HG02970 (cell line): Measurements from ENCODE around the gene PITPNM3.

ENCODE experiments used
- ATAC-seq: cut with Tn5 transposase; IDR thresholded peaks from one replicate; pipeline ENCODE4 v1.9.1; 2021; ENCODE audit warnings: mild to moderate bottlenecking, moderate library complexity, moderate number of reproducible peaks; ENCODE audit not compliant: unreplicated experiment, low FRiP score

Gene PITPNM3

DNA sequence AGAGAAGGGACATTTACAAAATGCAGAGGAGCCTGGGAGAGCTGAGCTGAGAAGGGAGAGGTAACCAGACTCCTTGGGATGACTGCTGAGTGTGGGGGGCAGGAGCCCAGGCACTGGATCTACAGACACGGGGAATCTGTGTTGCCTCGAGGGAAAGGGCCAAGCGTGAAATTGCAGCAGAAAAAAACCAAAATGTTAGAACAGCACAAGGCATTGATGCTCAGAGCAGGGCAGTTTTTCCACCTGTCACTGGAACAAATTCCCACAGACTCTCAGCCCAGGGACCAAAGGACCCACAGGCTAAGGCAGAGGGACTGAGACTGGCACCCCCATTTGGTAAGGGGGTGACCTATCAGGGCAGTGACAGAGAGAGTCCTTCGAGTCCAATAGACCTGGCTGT is 2.0 kb downstream of the PITPNM3 start:
- ATAC-seq = no peak

DNA sequence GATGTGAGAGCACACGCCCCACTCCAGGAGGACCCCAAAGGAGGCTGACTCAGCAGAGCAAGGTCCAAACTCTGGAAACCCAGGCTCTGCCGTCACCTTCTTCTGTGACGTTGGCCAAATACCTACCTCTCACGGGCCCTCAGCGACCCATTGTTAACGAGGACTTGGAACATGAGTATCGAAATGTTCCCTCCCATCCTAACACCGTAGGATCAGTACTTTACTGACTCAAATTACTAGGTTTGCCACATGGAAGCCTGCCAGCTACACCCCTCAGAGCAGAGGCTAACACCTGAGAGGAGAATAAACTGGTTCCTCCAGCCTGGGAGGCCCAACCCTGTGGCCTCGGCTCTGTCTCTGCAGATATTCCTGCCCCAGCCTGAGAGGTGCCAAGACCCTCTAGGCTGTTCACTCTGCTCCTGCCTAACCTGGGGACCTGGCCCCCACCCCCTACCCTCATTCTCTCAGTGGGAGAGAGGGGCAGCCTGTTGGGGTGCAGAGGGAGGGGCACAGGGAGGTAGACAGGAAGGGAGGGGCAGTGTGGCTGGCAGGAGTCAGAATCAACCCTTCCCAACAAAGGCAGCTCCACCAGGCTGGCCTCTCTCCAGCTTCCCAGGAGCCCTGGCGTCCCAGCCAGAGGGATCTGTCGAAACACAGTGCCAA is 4.4 kb downstream of the PITPNM3 start:
- no peak for ATAC-seq

DNA sequence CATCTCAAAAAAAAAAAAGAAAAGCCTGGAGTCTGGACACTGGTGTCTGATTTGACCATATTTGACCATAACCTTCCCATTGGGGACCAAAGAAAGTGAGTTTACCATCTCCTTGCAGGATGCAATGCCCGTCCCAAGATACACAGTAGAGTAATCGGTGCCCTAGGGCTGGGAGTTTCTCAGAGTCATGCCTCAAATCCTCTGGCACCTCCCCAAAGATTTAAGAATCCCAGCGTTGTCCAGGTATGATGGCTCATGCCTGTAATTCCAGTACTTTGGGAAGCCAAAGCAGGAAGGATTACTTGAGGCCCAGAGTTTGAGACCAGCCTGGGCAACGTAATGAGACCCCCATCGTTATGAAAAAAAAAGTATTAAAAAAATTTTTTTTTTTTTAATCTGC is 5.0 kb downstream of the PITPNM3 start:
- no peak for ATAC-seq

DNA sequence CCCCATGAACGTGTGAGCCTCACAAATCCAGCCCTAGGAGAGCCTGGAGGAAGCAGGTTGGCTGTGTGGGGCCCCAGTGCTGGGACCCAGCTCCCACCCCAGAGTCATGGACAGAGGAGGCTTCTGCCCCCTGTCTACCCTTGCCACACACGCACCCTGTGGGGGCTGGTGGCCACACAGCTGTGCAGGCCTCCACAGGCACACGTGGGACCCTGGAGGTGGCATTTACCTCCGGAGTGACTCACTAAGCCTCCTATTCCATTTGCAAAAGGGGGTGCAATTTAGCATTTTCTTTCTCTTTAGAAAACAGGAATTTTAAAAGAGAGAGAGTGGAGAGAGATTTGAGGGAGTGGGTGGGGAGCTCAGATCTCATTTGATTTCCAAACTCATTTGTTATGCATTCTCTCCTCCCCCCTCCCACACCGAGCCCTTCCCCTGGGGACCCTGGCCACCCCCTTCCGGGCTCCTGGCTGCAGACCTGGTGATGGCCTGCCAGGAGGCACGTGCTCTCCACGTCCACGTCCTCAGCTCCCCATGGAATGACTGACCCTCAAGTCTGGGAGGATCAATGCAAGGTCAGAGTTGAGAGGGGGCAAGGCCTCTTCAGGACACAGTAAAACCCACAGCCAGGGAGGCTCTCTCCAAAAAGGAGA is 6.8 kb downstream of the PITPNM3 start:
- no peak for ATAC-seq

DNA sequence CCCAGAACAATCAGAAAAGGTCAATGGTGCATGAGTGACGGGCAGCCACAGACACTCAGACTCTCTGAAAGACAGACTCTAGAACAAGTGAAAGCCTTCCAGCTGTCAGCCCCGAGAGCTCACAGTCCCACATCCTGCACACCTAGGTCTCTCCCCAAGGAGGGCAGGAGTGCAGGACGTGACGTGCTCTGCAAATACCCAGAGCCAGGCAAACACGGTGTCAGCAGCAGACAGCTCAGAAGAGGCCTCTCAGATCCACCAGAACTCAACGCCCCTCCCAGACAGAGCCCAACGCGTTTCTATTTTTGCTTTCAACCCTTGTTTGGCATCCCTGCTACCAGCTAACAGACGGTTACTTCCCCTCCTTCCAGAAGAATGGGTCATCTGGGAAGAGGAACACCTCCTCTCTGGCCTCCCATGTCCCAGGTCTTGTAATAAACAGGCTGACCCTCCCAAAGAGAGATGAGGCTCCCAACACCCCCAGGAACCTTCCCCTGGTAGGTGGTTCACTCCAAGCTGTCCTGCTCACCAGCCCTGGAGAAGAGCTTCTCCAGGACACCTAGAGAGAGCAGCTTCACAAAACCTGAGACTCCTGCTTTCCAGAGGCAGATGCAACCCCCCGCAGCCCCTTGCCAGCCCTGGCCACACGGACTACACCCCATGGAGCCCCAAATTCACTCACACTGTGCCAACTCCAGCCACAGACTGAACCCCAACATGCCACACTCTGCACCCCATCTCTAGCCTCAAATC is 7.6 kb downstream of the PITPNM3 start:
- no peak for ATAC-seq

DNA sequence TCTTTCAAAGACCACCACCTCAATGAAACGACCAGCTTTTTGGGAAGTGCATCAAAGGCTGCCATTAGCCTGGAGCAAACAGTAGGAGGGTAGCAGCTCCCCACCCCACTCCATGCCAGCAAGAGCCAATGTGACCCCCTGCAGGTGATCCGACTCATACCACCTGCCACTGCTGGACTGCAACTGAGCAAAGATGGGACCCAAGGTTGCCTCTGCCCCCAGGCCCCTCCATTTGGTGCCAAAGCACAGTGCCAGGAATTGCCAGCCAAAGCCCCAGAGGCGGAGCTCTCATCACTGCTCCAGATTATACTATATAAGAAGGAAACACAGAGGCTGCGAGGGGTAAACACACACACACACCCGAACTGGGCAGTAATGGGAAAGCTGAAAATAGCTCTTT is 8.3 kb downstream of the PITPNM3 start:
- ATAC-seq = no peak

DNA sequence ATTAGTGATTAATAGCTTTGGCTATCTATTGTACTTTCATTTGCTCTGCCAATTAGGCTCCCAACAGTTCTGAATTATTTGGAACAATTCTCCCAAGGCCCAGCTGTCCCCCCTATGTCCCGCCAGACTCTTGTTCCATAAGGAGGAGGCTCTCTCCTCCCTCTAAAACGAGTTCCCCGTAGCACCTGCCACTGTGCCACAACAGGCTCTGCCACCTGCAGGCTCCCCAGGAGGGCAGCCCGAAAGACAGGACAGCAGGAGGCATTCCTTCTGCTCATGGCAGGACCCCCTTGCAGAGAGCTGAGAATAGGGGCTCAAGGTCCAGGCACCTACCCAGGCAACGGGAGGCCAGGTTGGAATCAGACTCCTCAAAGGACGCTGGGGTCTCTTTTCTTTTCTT is 9.0 kb downstream of the PITPNM3 start:
- no peak for ATAC-seq

- ATAC-seq = no peak
Observed at GRCh38 chr17:6546069-6546718, 10.2 kb downstream of the PITPNM3 start.

DNA sequence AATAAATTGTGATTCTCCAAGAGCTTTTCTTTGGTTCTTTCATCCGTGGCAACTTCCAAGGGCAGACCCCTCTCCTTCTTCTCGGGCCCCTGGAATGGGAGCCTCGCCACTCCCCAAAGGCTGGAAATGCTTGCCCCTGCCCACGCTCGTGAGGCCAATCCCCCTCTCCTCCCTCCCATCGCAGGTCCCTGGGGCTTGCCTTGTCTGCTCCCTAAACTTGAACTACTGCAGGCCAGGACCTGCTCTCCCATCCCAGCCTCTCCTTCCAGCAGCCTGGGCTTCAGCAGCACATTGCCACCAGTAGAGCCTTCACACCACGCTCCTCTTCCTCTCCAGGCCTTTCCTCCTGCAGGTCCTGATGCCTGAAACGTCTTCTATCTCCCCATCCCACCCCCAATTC is 11.1 kb downstream of the PITPNM3 start:
- ATAC-seq = no peak

DNA sequence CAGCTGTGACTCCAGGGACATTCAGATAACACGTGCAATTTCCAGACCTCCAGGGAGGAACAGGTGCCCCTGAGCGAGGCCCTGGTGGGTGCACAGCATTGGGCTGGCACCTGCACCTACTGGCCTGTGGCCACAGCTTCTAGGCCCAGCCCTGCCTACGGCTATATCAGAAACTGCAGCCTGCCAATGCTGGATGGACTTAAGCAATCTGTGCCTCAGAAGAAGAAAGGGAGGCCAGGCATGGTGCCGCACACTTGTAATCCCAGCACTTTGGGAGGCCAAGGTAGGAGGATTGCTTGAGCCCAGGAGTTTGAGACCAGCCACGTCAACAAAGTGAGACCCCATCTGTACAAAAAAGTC is 12.4 kb downstream of the PITPNM3 start:
- no peak for ATAC-seq

DNA sequence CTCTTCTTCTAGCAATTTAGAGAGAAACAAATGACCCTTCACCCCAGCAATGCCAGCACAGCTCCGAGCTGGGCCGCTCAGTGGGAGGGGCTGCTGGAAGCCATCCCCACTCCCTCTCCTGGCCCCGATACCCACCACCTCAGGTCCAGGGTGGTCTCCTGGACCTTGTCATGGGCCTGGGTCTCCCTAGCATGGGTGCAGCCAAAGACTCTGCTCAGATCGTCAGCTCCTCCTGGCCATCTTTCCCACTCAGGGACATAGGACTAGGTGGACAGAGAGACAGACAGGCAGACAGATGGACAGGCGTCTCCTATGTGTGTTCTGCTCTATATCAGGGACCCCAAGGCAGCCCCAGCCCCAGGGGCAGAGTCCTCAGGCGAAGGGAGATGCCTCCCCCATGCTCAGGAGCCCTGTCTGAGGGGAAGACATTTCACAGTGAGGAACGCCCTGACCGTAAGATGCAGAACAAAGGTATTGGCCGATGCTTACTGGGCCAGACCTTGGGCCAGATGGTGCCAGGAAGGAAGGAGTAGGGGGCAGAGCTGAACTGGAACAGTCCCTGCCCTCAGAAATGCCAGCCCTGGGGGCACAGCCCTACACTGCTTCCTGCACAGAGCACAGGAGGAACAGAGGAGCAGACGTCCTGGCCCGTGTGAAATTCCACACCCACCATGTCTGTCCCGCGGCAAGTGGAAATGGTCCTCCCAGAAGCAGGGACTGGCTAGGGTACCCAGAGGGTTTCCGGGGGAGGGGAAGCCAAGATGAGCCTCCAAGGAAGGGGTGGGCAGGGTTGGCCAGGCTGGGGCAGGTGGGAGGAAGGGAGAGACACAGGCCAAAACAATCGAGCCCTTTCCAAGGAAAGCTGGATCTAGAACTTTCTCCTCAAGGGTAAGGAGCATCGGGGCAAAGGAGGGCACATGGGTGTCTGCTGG is 13.0 kb downstream of the PITPNM3 start:
- ATAC-seq = no peak

DNA sequence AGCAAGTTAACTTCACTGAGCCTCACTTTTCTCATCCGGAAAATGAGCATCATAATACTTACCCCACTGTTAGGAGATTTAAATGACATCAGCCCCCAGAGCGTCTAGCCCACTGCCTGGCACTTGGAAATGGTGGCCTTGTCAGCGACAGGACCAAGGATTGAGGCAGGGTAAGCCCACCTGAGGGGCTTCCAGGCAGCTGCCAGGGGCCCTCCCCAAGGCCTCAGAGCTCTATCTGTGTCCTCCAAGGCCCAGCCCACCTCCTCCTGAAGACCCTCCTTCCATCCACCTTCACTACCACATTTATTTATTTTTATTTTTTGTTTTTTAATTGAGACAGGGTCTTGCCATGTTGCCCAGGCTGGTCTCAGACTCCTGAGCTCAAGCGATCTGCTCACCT is 13.8 kb downstream of the PITPNM3 start:
- no peak for ATAC-seq

DNA sequence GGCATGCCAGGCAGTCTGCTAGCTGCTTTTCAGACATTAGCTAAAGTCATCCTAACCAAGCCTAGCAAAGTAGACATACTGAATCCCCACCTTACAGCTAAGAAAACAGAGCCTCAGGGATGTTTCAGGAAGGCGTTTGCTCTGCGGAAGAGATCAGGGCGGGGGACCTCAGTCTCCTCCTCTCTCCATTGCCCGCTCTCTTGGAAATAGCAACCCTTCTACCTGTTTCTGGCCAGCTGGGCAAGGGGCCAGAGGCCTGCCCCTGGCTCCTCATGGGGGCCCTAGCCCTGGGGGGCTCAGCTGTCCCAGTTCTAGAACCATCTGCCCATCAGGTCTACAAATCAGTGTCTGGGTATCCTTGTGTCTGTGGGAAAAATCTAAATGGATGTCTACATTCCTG is 14.5 kb downstream of the PITPNM3 start:
- no peak for ATAC-seq

- ATAC-seq = no peak
Observed at GRCh38 chr17:6539871-6540270, 16.5 kb downstream of the PITPNM3 start.

- ATAC-seq = no peak
Observed at GRCh38 chr17:6536566-6537065, 19.7 kb downstream of the PITPNM3 start.

GRCh38 chr17:6536053-6536452 is 20.3 kb downstream of the PITPNM3 start:
- ATAC-seq = no peak

DNA sequence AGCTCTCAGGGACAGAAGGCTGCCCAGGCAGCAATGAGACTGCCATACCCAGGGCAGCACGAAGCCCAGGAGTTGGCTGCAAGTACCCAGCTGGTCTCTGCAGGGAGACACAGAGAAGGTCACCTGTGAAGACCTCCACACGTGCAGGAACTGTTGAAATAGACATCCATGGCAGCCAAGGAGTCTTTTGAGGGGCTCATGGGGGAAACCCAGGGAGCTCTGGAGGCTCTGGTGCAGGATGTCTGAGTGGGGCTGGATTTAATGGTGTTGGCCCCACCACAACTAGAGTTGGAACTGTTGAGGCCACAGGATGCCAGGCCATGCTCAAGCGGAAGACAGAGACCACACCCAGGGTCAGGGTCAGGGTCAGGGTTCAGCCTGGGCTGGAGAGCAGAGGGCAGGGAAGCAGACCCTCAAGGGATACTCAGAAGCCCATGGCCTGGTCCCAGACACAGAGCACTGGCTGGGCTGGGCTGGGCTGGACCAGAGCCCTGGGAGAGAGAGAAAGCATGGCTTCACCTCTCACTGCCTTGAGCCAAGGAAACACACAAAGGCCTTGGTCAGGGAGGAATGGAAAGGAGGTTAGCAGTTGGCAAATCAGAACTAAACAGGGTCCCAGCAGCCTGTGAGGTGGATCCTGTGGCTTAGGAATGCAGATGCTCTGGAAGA is 21.4 kb downstream of the PITPNM3 start:
- no peak for ATAC-seq

GRCh38 chr17:6532441-6532885 is 23.9 kb downstream of the PITPNM3 start:
- ATAC-seq = no peak

DNA sequence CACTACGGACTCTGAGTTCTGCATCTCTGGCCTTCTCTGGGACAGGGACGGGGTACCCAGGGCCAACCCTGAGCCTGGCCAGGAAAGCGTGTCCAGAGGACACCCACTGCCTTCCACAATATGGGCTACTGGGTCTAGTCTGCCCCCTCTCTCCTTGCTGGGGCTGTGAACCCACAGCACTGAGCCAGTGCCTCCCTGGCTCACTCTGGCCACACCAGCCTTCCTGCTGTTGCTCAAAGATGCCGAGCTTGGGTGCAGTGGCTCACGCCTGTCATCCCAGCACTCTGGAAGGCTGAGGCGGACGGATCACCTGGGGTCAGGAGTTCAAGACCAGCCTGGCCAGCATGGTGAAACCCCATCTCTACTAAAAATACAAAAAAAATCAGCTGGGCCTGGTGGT is 24.8 kb downstream of the PITPNM3 start:
- no peak for ATAC-seq
